Measurements from ENCODE around the gene NUDT4.

DNA sequence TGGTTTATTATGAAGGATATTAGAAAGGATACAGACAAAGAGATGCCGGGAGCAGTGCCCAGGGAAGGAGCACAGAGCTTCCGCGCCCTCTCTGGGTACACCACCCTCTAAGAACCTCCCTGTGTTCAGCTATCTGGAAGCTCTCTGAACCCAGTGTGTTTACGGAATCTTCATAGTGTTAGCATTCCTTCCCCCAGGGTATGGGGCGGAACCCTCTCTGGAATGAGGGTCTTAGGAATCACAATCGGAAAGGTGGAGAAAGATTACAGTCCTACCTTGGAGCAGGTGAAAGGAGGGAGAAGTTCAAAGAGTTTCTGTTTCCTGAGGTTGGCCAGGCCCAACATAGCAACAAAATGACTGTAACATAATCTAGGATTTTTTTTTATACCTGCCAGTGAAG, 6.8 kb upstream of the NUDT4 start:
- TF ChIP-seq EP300 (IDR thresholded peaks at IDR 0.05; ENCODE audit: borderline replicate concordance in 1 of 2, low read depth in 2 of 2, low read length in 2 of 2) = no peak
- TF ChIP-seq, protein P1, sequence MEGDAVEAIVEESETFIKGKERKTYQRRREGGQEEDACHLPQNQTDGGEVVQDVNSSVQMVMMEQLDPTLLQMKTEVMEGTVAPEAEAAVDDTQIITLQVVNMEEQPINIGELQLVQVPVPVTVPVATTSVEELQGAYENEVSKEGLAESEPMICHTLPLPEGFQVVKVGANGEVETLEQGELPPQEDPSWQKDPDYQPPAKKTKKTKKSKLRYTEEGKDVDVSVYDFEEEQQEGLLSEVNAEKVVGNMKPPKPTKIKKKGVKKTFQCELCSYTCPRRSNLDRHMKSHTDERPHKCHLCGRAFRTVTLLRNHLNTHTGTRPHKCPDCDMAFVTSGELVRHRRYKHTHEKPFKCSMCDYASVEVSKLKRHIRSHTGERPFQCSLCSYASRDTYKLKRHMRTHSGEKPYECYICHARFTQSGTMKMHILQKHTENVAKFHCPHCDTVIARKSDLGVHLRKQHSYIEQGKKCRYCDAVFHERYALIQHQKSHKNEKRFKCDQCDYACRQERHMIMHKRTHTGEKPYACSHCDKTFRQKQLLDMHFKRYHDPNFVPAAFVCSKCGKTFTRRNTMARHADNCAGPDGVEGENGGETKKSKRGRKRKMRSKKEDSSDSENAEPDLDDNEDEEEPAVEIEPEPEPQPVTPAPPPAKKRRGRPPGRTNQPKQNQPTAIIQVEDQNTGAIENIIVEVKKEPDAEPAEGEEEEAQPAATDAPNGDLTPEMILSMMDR (IDR thresholded peaks at IDR 0.05; ENCODE audit: control extremely low read depth in 1 of 3, insufficient read depth in 1 of 3, low read depth in 1 of 3, low read length in 3 of 3) = no peak
- TF ChIP-seq POLR2A (IDR thresholded peaks at IDR 0.05; ENCODE audit: control extremely low read depth in 1 of 2, low read depth in 2 of 2, low read length in 2 of 2) = no peak
- peak; percentile 42; the same call in 1 of the 2 replicates for TF ChIP-seq TEAD4 (IDR thresholded peaks at IDR 0.05; ENCODE audit: low read depth, low read length)
- no peak for TF ChIP-seq ZNF274 (IDR thresholded peaks at IDR 0.05; ENCODE audit: borderline replicate concordance, extremely low read depth, low read length)
- TF ChIP-seq YY1 (IDR thresholded peaks at IDR 0.05; ENCODE audit: low read depth, low read length) = no peak
- TF ChIP-seq SIN3A (conservative IDR thresholded peaks at IDR 0.05 in 1 of 2, IDR thresholded peaks at IDR 0.05 in 1 of 2; ENCODE audit: low read depth in 1 of 2, low read length in 2 of 2) = no peak
- no peak for TF ChIP-seq EZH2 (IDR thresholded peaks at IDR 0.05; ENCODE audit: low read depth, low read length, severe bottlenecking)
- no peak for TF ChIP-seq RAD21 (IDR thresholded peaks at IDR 0.05 in 1 of 2, conservative IDR thresholded peaks at IDR 0.05 in 1 of 2; ENCODE audit: low read depth in 2 of 2, low read length in 2 of 2)
- TF ChIP-seq CHD1 (IDR thresholded peaks at IDR 0.05; ENCODE audit: low read depth, low read length) = no peak
- no peak for TF ChIP-seq RXRA (IDR thresholded peaks at IDR 0.05; ENCODE audit: insufficient read depth, low read depth, low read length)
- TF ChIP-seq JUND (IDR thresholded peaks at IDR 0.05; ENCODE audit: low read length) = no peak
- no peak for TF ChIP-seq POLR2AphosphoS5 (IDR thresholded peaks at IDR 0.05; ENCODE audit: low read depth, low read length)
- TF ChIP-seq BRCA1 (IDR thresholded peaks at IDR 0.05; ENCODE audit: low read depth, low read length) = no peak

Measured in H1 (cell line).